HepG2 (cell line): ENCODE results near the gene ADARB2. TPM values are rescaled to one million over a fixed set of nuclear protein-coding genes. Genes with fewer than 3 reads are reported as not detected.

Experiments
- FIP1L1 ChIP-seq: fragments of 200-400 bp; formaldehyde crosslinking; IDR thresholded peaks from 2 replicates; pipeline ENCODE4 v1.6.1; 2018; ENCODE audit warnings: low read depth, mild to moderate bottlenecking, low read length, moderate library complexity, borderline replicate concordance; ENCODE audit not compliant: insufficient read depth
- GATAD2A ChIP-seq: IDR thresholded peaks from 2 replicates; pipeline ENCODE4 v1.6.1; 2016
- GTF3A ChIP-seq: sonication (generic); formaldehyde crosslinking; conservative IDR thresholded peaks from 2 replicates; pipeline ENCODE4 v1.4.0; 2020; ENCODE audit warnings: mild to moderate bottlenecking, missing genetic modification reagents
- KDM6A ChIP-seq: IDR thresholded peaks from 2 replicates; pipeline ENCODE4 v1.6.1; 2016; ENCODE audit warnings: low read depth
- MIER2 ChIP-seq: IDR thresholded peaks from 2 replicates; pipeline ENCODE4 v1.6.1; 2016; ENCODE audit warnings: missing biosample characterization, missing genetic modification reagents
- MXI1 ChIP-seq: IDR thresholded peaks from 3 replicates; pipeline ENCODE4 v1.6.1; 2012; ENCODE audit warnings: low read depth, low read length, inconsistent platforms, borderline replicate concordance
- MYPOP ChIP-seq: sonication (generic); formaldehyde crosslinking; IDR thresholded peaks from 2 replicates; pipeline ENCODE4 v1.8.1; 2023; ENCODE audit warnings: mild to moderate bottlenecking, moderate library complexity, missing genetic modification reagents
- PAXIP1 ChIP-seq: sonication (generic); formaldehyde crosslinking; conservative IDR thresholded peaks from 2 replicates; pipeline ENCODE4 v1.4.0; 2020; ENCODE audit warnings: mild to moderate bottlenecking, missing genetic modification reagents, moderate library complexity
- POGK ChIP-seq: sonication (generic); formaldehyde crosslinking; conservative IDR thresholded peaks from 2 replicates; pipeline ENCODE4 v1.8.0; 2022; ENCODE audit warnings: mild to moderate bottlenecking, moderate library complexity, missing genetic modification reagents
- RARG ChIP-seq: sonication (generic); formaldehyde crosslinking; IDR thresholded peaks from 2 replicates; pipeline ENCODE4 v1.4.0; 2020; ENCODE audit warnings: low read depth, mild to moderate bottlenecking, missing genetic modification reagents
- RFX1 ChIP-seq: fragments of 450-650 bp; IDR thresholded peaks from 2 replicates; pipeline ENCODE4 v1.6.1; 2017
- SALL1 ChIP-seq: sonication (generic); formaldehyde crosslinking; IDR thresholded peaks from 2 replicates; pipeline ENCODE4 v1.8.0; 2022; ENCODE audit warnings: mild to moderate bottlenecking, missing genetic modification reagents
- SAP130 ChIP-seq: IDR thresholded peaks from 2 replicates; pipeline ENCODE4 v1.6.1; 2016; ENCODE audit warnings: low read depth
- UBTF ChIP-seq: sonication (generic); formaldehyde crosslinking; IDR thresholded peaks from 2 replicates; pipeline ENCODE4 v1.4.0; 2020; ENCODE audit warnings: mild to moderate bottlenecking, missing genetic modification reagents
- ZFP91 ChIP-seq: sonication (generic); formaldehyde crosslinking; IDR thresholded peaks from 2 replicates; pipeline ENCODE4 v1.9.0; 2022; ENCODE audit warnings: missing genetic modification reagents, mild to moderate bottlenecking, borderline replicate concordance
- ZNF205 ChIP-seq: IDR thresholded peaks from 2 replicates; pipeline ENCODE4 v1.6.1; 2018; ENCODE audit warnings: missing biosample characterization, missing genetic modification reagents
- ZNF263 ChIP-seq: sonication (generic); formaldehyde crosslinking; IDR thresholded peaks from 2 replicates; pipeline ENCODE4 v1.4.0; 2020; ENCODE audit warnings: missing genetic modification reagents
- ZNF333 ChIP-seq: sonication (generic); formaldehyde crosslinking; IDR thresholded peaks from 2 replicates; pipeline ENCODE4 v1.4.0; 2020; ENCODE audit warnings: mild to moderate bottlenecking, missing genetic modification reagents, borderline replicate concordance
- ZNF546 ChIP-seq: sonication (generic); formaldehyde crosslinking; conservative IDR thresholded peaks from 2 replicates; pipeline ENCODE4 v1.8.1; 2023; ENCODE audit warnings: mild to moderate bottlenecking, missing genetic modification reagents
- polyA plus RNA-seq, 8 experiments: library from polyadenylated mRNA; depleted of rRNA in 3 of 8; stranded (reverse) in 7 of 8; unstranded in 1 of 8; fragments of >200 nt; fragmentation: Illumina TruSeq in 4 of 8; extraction: Trizol in 4 of 8; gene quantifications; 2 replicates each; pipeline versions ENCODE4 v1.2.1 to v1.2.3, GENCODE V29; 2011 to 2016; ENCODE audit warnings: low read depth in 4 of 8, missing spikeins in 1 of 8, mixed read lengths in 1 of 8; ENCODE audit not compliant: insufficient read depth in 1 of 8
- total RNA-seq, 5 experiments: library from RNA; depleted of rRNA; stranded (reverse); fragments of >200 nt; fragmentation: Illumina TruSeq; extraction: Trizol; gene quantifications; 2 replicates each; pipeline ENCODE4 v1.2.3, GENCODE V29; 2016; ENCODE audit warnings: low read depth in 1 of 5

ADARB2 gene
- total and polyA plus RNA-seq, 2 of the 13 experiments (the other 11 are each of a cell fraction or from before 2014, with no cell fraction given), result not detected

- no peak for TF ChIP-seq ZFP91
- TF ChIP-seq PAXIP1, result peak; percentile 61
- no peak for TF ChIP-seq ZNF546 (CRISPR knock-in tag)
- TF ChIP-seq ZNF333 (CRISPR knock-in tag), result no peak
- TF ChIP-seq MXI1, result no peak
- TF ChIP-seq RARG (CRISPR knock-in tag), result no peak
- TF ChIP-seq SALL1, result peak; percentile 54
- no peak for TF ChIP-seq UBTF
- TF ChIP-seq SAP130 (CRISPR knock-in tag), result peak; percentile 43; the same call in 1 of the 2 replicates
- TF ChIP-seq KDM6A, result peak; percentile 37; the same call in 1 of the 2 replicates
- TF ChIP-seq FIP1L1, result no peak
- TF ChIP-seq MYPOP (CRISPR knock-in tag), result no peak
- TF ChIP-seq POGK (CRISPR knock-in tag), result no peak
- TF ChIP-seq ZNF263 (CRISPR knock-in tag), result no peak
- no peak for TF ChIP-seq GTF3A
- TF ChIP-seq RFX1, result no peak
- TF ChIP-seq MIER2 (CRISPR knock-in tag), result peak; percentile 83
- no peak for TF ChIP-seq ZNF205
- peak; percentile 52; the same call in 1 of the 2 replicates for TF ChIP-seq GATAD2A (CRISPR knock-in tag)
Observed at GRCh38 chr10:1369665-1370064, 367.7 kb downstream of the ADARB2 start (continued).
